NCI-H1417 (cell line): ENCODE data around the gene ATXN3L.

Experiments
- DNase-seq, 3 experiments: peaks; one replicate each; lab custom pipeline; 2025; lab: John Stamatoyannopoulos, UW

Gene ATXN3L

GRCh38 chrX:13319953-13320352, at the start of gene ATXN3L:
Gene ATXN3L (minus strand): TSS chrX:13320053. CDS start chrX:13319934, 119 bp downstream.
- DNase-seq, result no peak

GRCh38 chrX:13369256-13370030, 49.6 kb upstream of the ATXN3L start:
- DNase-seq, result peak in 2 of 3 experiments; percentile 73 to 94

DNA sequence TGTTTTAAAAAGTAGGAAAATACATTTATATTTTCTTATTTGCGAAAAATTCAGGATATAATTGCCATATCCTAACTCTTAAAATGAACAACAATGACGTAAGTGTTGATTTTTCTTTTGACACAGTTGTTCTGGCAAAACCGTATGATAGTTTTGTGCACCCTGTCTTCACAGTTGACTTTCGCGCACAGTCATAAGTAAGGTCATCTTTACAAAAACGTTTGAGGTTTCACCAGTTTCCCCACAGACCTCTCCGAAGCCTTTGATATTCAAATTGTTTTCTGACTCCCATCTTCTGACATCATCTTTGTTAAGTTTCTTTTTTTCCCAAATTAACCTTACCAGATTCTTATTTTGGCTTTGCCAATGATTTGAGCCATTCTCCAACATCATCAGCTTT, 48.1 kb upstream of the ATXN3L start:
- DNase-seq, result no peak

DNA sequence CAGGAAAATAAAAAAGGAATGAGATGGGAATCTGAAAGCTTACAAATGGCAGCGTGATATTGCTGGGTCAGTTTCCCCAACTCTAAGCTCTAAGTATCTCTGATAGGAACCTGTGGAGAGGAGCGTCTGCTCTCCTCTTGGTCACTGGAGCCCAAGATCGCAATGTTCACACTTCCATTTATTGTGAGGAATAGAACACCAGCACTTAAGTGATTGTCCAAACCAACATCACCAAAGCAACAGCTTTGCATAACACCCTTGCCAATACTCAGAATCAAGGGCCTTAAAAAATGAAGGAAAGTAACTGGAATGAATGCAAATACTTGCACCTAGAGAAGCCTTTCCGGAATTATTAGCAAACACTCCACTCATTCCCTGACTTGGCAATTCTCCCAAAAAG, 46.8 kb upstream of the ATXN3L start:
- no peak for DNase-seq

- DNase-seq, result no peak
These were observed 45.3 kb upstream of the ATXN3L start for GRCh38 chrX:13365161-13365560.

GRCh38 chrX:13364230-13364857, 44.5 kb upstream of the ATXN3L start:
- no peak for DNase-seq

GRCh38 chrX:13360146-13360545, 40.3 kb upstream of the ATXN3L start:
- DNase-seq, result peak in 2 of 3 experiments; percentile 29 to 65

- DNase-seq, result peak in 2 of 3 experiments; percentile 49 to 77
These were observed 38.1 kb upstream of the ATXN3L start for GRCh38 chrX:13357925-13358324.

DNA sequence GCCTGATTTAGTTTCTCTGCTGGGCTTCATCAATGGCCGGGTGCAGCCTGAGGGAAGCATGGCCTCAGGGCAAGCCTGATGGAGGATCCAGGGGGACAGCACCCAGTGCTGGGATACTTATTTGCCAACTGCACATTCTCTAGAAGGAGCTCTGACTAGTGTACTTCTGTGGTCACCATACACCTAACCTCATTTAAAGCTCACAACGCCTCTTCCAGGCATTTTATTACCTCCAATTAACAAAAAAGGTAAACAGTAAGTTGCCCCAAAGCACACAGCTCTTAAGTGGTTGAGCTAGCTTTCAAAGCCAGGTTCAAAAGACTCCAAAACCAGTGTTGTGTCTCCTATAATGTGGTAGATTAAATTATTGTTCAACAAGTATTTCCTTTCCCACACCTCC, 26.8 kb upstream of the ATXN3L start:
- DNase-seq, result peak in 2 of 3 experiments; percentile 41 to 61

GRCh38 chrX:13345438-13345837, 25.6 kb upstream of the ATXN3L start:
- DNase-seq, result no peak

- no peak for DNase-seq
These were observed 25.2 kb upstream of the ATXN3L start for GRCh38 chrX:13345037-13345436.

DNA sequence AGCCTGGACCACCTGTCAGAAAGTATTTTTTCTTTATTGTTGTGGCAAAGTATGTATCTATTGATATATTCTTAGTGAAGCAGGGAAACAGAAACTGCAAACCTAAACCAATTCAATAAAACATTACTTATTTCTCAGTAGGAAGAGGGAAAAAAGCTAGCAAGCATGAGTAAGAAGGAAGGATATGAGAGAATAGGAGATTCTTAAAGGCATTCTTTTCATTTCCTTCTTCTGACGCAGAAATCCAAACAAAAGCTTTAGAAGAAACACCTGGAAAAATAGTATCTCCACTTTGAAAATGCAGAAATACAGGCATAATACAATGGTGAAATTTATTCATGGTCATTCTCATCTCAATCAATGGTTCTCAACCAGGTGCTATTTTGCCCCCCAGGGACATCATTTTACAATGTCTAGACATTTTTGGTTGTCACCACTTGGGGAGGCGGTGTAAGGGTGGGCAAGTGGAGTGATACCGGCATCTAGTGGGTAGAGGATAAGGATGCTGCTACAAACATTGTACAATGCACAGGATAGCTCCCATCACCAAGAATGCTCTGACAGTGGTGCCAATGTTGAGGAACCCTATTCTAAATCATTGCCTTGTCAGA, 21.7 kb upstream of the ATXN3L start:
- peak in 1 of 3 experiments; percentile 36 for DNase-seq

- DNase-seq, result peak in 1 of 3 experiments; percentile 37
These were observed 20.4 kb upstream of the ATXN3L start for GRCh38 chrX:13340182-13340791.

DNA sequence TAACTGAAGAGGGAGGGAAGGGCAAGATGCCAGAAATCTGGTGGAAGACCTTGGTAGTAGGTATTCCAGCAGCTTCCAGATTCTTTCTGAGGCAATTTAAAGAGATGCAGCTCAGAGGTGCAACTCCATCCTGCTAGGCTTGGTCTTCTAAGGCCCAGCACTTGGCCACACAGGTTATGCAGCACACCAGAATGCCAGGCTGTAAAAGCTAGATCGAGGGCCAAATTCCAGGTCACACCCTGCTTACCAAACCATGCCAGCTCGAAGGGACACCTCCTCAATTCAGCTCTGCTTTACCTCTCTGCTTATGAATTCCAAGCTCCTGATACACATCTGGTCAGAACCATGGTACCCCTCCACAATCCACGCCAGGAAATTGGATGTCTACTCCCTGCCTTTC, 19.8 kb upstream of the ATXN3L start:
- no peak for DNase-seq

DNA sequence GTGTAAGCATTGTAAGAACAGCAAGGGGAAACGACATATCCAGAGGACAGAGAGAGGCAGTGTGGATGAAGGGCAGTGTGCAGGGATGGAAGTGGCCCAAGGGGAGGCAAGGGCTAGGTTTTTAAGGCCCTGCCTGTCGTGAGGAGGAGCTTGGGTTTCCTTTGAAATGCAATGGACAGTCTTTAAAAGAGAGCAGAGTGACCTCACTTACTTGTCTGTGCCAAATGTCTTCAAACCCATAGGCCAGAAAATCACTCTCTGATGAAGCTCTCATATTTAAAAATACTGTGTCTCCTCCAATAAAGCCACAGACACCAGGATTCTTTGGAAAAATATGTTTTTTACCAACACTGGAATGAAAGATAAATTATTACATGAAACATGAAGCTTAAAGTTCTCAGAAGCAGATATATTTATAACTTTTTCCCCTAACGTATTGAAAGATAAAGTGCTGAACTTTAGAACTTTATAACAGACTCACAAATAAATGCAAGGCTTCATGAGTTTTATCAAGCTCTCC, 19.2 kb upstream of the ATXN3L start:
- DNase-seq, result no peak

DNA sequence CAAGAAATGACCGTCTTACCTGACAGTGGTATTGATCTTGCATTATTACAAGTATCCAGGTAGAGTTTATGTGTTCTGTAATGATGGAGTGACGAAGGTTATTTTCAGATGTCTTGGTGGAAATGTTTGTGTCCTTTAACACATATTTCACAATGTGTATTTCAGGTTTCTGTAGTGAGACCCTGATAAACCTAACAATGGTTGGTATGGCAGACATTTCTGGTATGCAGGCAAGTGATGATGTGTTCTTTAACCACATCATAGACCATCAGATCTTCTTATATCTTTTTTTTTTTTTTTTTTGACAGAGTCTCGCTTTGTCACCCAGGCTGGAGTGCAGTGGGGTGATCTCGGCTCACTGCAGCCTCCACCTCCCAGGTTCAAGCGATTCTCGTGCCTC, 14.6 kb upstream of the ATXN3L start:
- no peak for DNase-seq

DNA sequence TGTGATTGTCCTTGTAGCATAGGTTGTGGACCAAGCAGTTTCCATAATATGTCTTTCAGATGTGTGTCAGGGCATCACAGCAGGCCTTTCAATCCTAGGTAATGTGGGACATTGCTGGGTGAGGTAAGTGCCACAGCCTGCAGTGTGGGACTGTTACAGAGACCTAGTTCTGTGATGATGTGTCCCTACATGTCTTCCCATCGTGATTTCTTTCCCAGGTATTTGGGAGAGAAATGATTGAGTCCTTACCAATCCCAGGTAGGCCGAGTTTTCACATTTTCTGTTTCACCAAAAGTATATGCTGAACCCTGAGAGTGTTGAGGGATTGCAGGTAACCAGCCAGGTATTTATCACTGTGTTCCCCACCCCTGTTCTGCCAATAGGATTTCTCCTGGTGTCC, 10.6 kb upstream of the ATXN3L start:
- DNase-seq, result no peak

GRCh38 chrX:13327666-13328065, 7.8 kb upstream of the ATXN3L start:
- no peak for DNase-seq

DNA sequence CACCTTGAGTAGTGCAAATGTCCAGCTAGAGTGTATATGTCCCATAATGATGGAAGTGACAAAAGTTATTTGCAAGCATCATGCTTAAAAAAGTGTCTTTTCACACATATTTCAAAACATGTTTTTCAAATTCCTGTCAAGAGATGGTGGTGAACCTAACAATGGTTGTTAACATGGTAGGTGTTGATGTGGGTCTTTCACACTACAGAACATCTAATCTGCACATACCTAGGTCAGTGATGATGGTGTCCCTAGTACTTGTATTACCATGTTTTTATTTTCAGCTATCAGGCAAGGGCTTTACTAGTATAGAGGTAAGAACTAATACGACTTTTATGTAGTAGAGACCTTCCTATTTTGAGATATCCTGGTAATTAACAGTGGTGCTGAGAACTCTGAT, 3.4 kb upstream of the ATXN3L start:
- DNase-seq, result no peak

DNA sequence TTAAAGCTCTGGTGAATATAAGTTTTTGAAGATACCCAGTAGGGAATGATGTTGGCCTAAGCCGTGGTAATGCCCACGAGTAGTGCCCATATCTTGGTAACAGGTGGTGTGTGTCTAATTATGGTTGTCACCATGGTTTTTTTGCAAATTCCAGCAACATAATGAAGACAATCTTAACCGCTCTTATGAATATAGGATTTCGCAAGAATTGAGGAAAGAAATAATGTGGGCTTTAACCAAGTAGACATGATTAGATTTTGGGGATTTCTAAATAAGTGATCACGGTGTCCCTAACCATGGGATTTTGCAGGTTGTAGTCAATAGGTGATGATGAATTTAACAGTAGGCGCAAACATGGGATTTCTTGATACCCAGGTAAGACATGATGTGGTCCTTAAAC, 2.5 kb downstream of the ATXN3L start:
- no peak for DNase-seq

DNA sequence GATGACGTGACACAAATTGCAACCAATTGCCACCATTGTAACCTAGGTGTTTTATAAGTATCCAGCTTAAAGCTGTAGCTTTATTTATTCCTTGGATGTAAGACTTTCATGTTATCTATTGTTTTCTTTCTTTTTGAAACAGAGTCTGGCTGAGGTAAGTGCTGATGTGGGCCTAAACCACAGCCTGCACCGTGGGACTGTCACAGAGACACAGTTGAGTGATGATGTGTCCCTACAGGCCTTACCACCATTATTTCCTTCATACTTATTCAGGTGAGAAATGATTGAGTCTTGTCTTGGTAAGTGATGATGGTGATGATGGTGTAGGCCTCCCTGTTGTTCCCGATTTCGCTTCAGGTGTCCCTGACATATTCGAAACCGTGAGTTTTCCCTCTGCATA, 8.3 kb downstream of the ATXN3L start:
- DNase-seq, result no peak

DNA sequence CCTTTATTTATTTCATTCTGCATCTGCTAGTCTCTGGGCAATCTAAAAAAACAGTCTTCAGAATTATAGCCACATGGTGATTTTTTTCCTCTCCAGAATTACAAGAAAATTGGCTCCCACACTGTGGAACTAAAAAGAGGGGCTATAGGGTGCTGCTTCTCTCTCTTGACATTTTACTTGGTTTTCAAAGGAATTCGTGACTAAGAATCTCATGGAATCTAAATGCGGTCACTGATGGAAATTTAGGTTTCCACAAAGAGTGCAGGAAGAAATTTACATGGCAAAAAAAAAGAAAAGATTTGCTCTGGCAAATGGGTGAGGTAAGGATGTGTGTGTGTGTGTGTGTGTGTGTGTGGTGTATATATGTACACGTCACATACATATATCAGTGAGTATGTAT, 10.2 kb downstream of the ATXN3L start:
- DNase-seq, result no peak

GRCh38 chrX:13307041-13307440, 12.8 kb downstream of the ATXN3L start:
- no peak for DNase-seq
